IPS-11a (cell line): ENCODE measurements around the gene HAUS3.
A peak's percentile ranks its signal among the peaks of the same experiment; 100 is the strongest.

Source experiments
- H3K4me3 ChIP-seq: one replicate; pipeline ENCODE4 v1.5.1; 2013; ENCODE audit warnings: low read depth, low read length, control low read depth

Gene HAUS3

GRCh38 chr4:2264481-2265041, 22.6 kb upstream of the HAUS3 start:
- no peak overlapping the region for H3K4me3 ChIP-seq

- no peak overlapping the region for H3K4me3 ChIP-seq
Measured at GRCh38 chr4:2263926-2264321, 22.0 kb upstream of the HAUS3 start.

- H3K4me3 ChIP-seq: peak overlapping the region; percentile 51
Measured at GRCh38 chr4:2262944-2263250, 21.0 kb upstream of the HAUS3 start.

GRCh38 chr4:2262145-2262943, 20.4 kb upstream of the HAUS3 start:
- H3K4me3 ChIP-seq: peak overlapping the region; percentile 51

- peak within 1 kb of the TSS; percentile 56 for H3K4me3 ChIP-seq
Measured at GRCh38 chr4:2261853-2262144, 19.9 kb upstream of the HAUS3 start, which contains the start of gene MXD4. Gene MXD4 (minus strand): TSS chr4:2262109. CDS start chr4:2261980, 129 bp downstream.

- peak overlapping the region; percentile 56 for H3K4me3 ChIP-seq
Measured at GRCh38 chr4:2261110-2261852, 19.4 kb upstream of the HAUS3 start.

GRCh38 chr4:2260344-2261109, 18.6 kb upstream of the HAUS3 start:
- H3K4me3 ChIP-seq: peak overlapping the region; percentile 42

- no peak overlapping the region for H3K4me3 ChIP-seq
Measured at GRCh38 chr4:2259541-2260343, 17.8 kb upstream of the HAUS3 start.

- H3K4me3 ChIP-seq: no peak overlapping the region
Measured at GRCh38 chr4:2259036-2259540, 17.2 kb upstream of the HAUS3 start.

GRCh38 chr4:2258091-2259035, 16.4 kb upstream of the HAUS3 start:
- H3K4me3 ChIP-seq: no peak overlapping the region

- H3K4me3 ChIP-seq: no peak overlapping the region
Measured at GRCh38 chr4:2257361-2258081, 15.6 kb upstream of the HAUS3 start.

GRCh38 chr4:2256781-2257191, 14.9 kb upstream of the HAUS3 start:
- no peak overlapping the region for H3K4me3 ChIP-seq

- no peak overlapping the region for H3K4me3 ChIP-seq
Measured at GRCh38 chr4:2256156-2256731, 14.3 kb upstream of the HAUS3 start.

GRCh38 chr4:2255501-2256155, 13.7 kb upstream of the HAUS3 start:
- H3K4me3 ChIP-seq: no peak overlapping the region

- no peak overlapping the region for H3K4me3 ChIP-seq
Measured at GRCh38 chr4:2254665-2255500, 13.0 kb upstream of the HAUS3 start.

- H3K4me3 ChIP-seq: no peak overlapping the region
Measured at GRCh38 chr4:2253160-2254084, 11.5 kb upstream of the HAUS3 start.
